ENCODE data around the gene ABCG4. TPM values are rescaled to one million over a fixed set of nuclear protein-coding genes. Genes with fewer than 3 reads are reported as not detected.

ABCG4 gene
- total and polyA plus RNA-seq, 9 donors = 0.06 to 1.3 (median 0.32) TPM; not detected in 3

GRCh38 chr11:119107538-119108145 is 41.2 kb upstream of the ABCG4 start:
- H3K27ac ChIP-seq = peak overlapping the region; percentile 27 to 32
- peak overlapping the region; percentile 92 for H3K4me3 ChIP-seq
- DNase-seq = no peak
- intact Hi-C loops (cut with DNase I) = loop anchor here in 2 of 4 donors (5.0 to 10.0 kb wide), 2 partner anchors 87 to 90 kb away; no protein-coding TSS in a partner anchor
- no peaks in the 10 kb centered on the region for H3K27me3 ChIP-seq
- 0 to 1% (median 1%) methylated on average over 29 to 65 of the region's 65 CpGs for WGBS, 3 donors
- no peak for TF ChIP-seq POLR2A (IDR thresholded peaks at IDR 0.05)
- TF ChIP-seq EP300 (IDR thresholded peaks at IDR 0.05) = no peak
- H3K9me3 ChIP-seq = no peaks in the 10 kb centered on the region
- peaks cover 13% of the 10 kb centered on the region for H3K4me1 ChIP-seq (ENCODE audit: insufficient read depth)
- no peaks in the 10 kb centered on the region for H3K36me3 ChIP-seq

- no peaks in the 10 kb centered on the region for H3K27me3 ChIP-seq
- peaks cover 10% of the 10 kb centered on the region for H3K4me1 ChIP-seq (ENCODE audit: insufficient read depth)
- no peaks in the 10 kb centered on the region for H3K9me3 ChIP-seq
- intact Hi-C loops (cut with DNase I) = loop anchor here in 2 of 4 donors (5.0 to 10.0 kb wide), 2 partner anchors 86 to 89 kb away; no protein-coding TSS in a partner anchor
- no peak for DNase-seq
- H3K4me3 ChIP-seq = peak overlapping the region; percentile 92
- 26 to 29% (median 28%) methylated on average over 8 of the region's 8 CpGs for WGBS, 3 donors
- no peaks in the 10 kb centered on the region for H3K36me3 ChIP-seq
- H3K27ac ChIP-seq = no peak overlapping the region
- TF ChIP-seq POLR2A (IDR thresholded peaks at IDR 0.05) (no peak), EP300 (IDR thresholded peaks at IDR 0.05) (no peak), CTCF (IDR thresholded peaks at IDR 0.05) (no peak)
Measured at GRCh38 chr11:119108146-119108856, 40.6 kb upstream of the ABCG4 start.

- peaks cover 10% of the 10 kb centered on the region for H3K4me1 ChIP-seq (ENCODE audit: insufficient read depth)
- H3K4me3 ChIP-seq = no peak overlapping the region
- WGBS, 3 donors = 87 to 98% (median 93%) methylated on average over 2 of the region's 2 CpGs
- TF ChIP-seq CTCF (IDR thresholded peaks at IDR 0.05) = no peak
- TF ChIP-seq POLR2A (IDR thresholded peaks at IDR 0.05) = no peak
- no peak for TF ChIP-seq EP300 (IDR thresholded peaks at IDR 0.05)
- H3K27me3 ChIP-seq = no peaks in the 10 kb centered on the region
- H3K9me3 ChIP-seq = no peaks in the 10 kb centered on the region
- no peaks in the 10 kb centered on the region for H3K36me3 ChIP-seq
- no peak overlapping the region for H3K27ac ChIP-seq
- intact Hi-C loops (cut with DNase I) = loop anchor here in 2 of 4 donors (5.0 to 10.0 kb wide), 2 partner anchors 86 to 88 kb away; no protein-coding TSS in a partner anchor
- no peak for DNase-seq
Measured at GRCh38 chr11:119108857-119109221, 40.0 kb upstream of the ABCG4 start.

GRCh38 chr11:119109843-119110242 is 39.0 kb upstream of the ABCG4 start:
- peak in 2 of 5 donors; percentile 13 to 23 for DNase-seq
- WGBS, 3 donors = 86 to 89% (median 86%) methylated on average over 3 of the region's 3 CpGs
- H3K4me3 ChIP-seq = no peak overlapping the region
- intact Hi-C loops (cut with DNase I) = loop anchor here in 2 of 4 donors (5.0 to 10.0 kb wide), 2 partner anchors 85 to 87 kb away; no protein-coding TSS in a partner anchor
- no peaks in the 10 kb centered on the region for H3K36me3 ChIP-seq
- no peak overlapping the region for H3K27ac ChIP-seq
- H3K27me3 ChIP-seq = no peaks in the 10 kb centered on the region
- H3K9me3 ChIP-seq = no peaks in the 10 kb centered on the region
- H3K4me1 ChIP-seq (ENCODE audit: insufficient read depth) = peaks cover 10% of the 10 kb centered on the region
- TF ChIP-seq EP300 (IDR thresholded peaks at IDR 0.05) = no peak
- no peak for TF ChIP-seq POLR2A (IDR thresholded peaks at IDR 0.05)
- TF ChIP-seq CTCF (IDR thresholded peaks at IDR 0.05) = no peak
